ENCODE measurements around the gene KIRREL2. TPM values are rescaled to one million over a fixed set of nuclear protein-coding genes. Genes with fewer than 3 reads are reported as not detected.
"Not testable (repeated sequence)": the region's sequence is repeated elsewhere in the genome, so short reads cannot be mapped to it uniquely, and the experiment has no call there.

Gene KIRREL2
- total RNA-seq, 1 donor from 2014 or later, result 2.1 TPM

- H3K9me3 Mint-ChIP-seq, result no peaks in the 10 kb centered on the region
- DNase-seq, result no peak
- H3K4me1 Mint-ChIP-seq, result peaks cover 18% of the 10 kb centered on the region
- H3K27ac Mint-ChIP-seq, result no peak overlapping the region
- no peaks in the 10 kb centered on the region for H3K27me3 Mint-ChIP-seq
- no peak overlapping the region for H3K4me3 Mint-ChIP-seq
- intact Hi-C loops (cut with micrococcal nuclease), result no loop called here
- H3K36me3 Mint-ChIP-seq (ENCODE audit: low read depth), result peaks cover 70% of the 10 kb centered on the region
These were observed 32.8 kb downstream of the KIRREL2 start for GRCh38 chr19:35889370-35890112.

- H3K36me3 Mint-ChIP-seq (ENCODE audit: low read depth), result peaks cover 73% of the 10 kb centered on the region
- no peaks in the 10 kb centered on the region for H3K27me3 Mint-ChIP-seq
- H3K4me3 Mint-ChIP-seq, result no peak overlapping the region
- peak overlapping the region; percentile 20 for H3K27ac Mint-ChIP-seq
- no peaks in the 10 kb centered on the region for H3K9me3 Mint-ChIP-seq
- peaks cover 19% of the 10 kb centered on the region for H3K4me1 Mint-ChIP-seq
- no peak for DNase-seq
- intact Hi-C loops (cut with micrococcal nuclease), result no loop called here
These were observed 33.5 kb downstream of the KIRREL2 start for GRCh38 chr19:35890113-35890650.

- H3K4me1 Mint-ChIP-seq, result peaks cover 24% of the 10 kb centered on the region
- H3K9me3 Mint-ChIP-seq; intact Hi-C loops (cut with micrococcal nuclease); H3K27ac Mint-ChIP-seq; DNase-seq; H3K27me3 Mint-ChIP-seq; H3K4me3 Mint-ChIP-seq: not testable (repeated sequence)
- H3K36me3 Mint-ChIP-seq (ENCODE audit: low read depth), result peaks cover 79% of the 10 kb centered on the region
These were observed 35.1 kb downstream of the KIRREL2 start for GRCh38 chr19:35891819-35892218.

- Mint-ChIP-seq H3K4me3 (no peak overlapping the region), H3K27me3 (no peaks in the 10 kb centered on the region), H3K4me1 (peaks cover 31% of the 10 kb centered on the region), H3K36me3 (ENCODE audit: low read depth) (peaks cover 80% of the 10 kb centered on the region), H3K9me3 (no peaks in the 10 kb centered on the region), H3K27ac (no peak overlapping the region)
- DNase-seq, result no peak
- intact Hi-C loops (cut with micrococcal nuclease), result no loop called here
These were observed 37.6 kb downstream of the KIRREL2 start for GRCh38 chr19:35894342-35894741.

DNA sequence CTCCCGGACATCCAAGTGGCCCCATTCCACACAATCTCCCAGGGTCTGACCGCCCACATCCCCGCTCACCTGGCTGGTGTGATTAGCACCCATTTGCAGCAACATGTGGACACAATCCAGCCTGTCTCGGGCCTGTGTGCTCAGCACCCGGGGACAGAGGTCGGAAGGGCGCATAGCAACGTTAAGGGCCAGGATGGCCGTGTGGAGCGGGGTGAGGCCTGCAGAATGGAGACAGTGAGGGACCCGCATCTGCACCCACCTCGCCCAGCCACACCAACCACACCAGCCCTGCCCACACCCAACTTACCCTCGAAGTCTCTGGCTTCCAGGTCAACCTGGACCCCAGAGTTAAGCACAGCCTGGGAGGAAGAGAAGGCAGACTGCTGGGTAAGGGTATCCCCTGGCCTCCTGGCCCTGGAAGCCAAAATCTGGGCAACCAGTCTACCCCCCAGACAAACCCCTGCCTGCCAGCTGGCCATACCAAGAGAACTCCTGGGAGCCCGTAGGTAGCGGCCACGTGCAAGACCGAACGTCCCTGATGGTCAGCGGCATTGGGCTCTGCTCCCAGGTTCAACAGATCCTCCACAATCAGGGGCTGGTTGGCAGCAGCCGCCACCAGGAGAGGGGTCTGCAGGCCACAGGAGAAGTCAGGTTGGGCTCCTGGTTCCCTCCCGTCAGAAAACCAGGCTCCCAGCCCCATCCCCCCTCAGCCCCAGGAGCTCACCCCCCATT, 39.4 kb downstream of the KIRREL2 start:
- intact Hi-C loops (cut with micrococcal nuclease), result no loop called here
- no peaks in the 10 kb centered on the region for H3K9me3 Mint-ChIP-seq
- H3K4me3 Mint-ChIP-seq, result peak overlapping the region; percentile 71
- peaks cover 68% of the 10 kb centered on the region for H3K36me3 Mint-ChIP-seq (ENCODE audit: low read depth)
- peaks cover 29% of the 10 kb centered on the region for H3K4me1 Mint-ChIP-seq
- peak overlapping the region; percentile 79 for H3K27ac Mint-ChIP-seq
- H3K27me3 Mint-ChIP-seq, result no peaks in the 10 kb centered on the region
- DNase-seq, result no peak

DNA sequence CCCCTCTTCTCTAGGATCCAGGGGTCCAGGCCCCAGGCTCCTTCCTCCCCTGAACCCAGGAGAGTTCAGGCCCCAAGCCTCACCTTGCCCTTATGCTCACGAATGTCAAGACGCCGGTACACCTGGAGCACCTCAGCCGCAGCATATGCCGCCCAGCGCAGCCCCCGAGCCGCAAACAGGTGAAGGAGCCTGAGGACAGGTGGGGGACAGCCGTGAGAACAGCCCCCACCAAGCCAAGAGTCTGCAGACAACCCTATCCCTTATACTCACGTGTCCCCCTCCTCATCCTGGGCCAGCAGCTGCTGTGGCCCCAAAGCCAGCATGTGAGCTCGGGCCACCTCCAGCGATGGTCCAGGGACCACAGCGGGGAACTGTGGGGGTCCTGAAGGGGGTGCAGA, 39.9 kb downstream of the KIRREL2 start:
- intact Hi-C loops (cut with micrococcal nuclease), result no loop called here
- DNase-seq, result no peak
- Mint-ChIP-seq H3K27me3 (no peaks in the 10 kb centered on the region), H3K4me3 (peak overlapping the region; percentile 55), H3K4me1 (peaks cover 29% of the 10 kb centered on the region), H3K27ac (no peak overlapping the region), H3K9me3 (no peaks in the 10 kb centered on the region), H3K36me3 (ENCODE audit: low read depth) (peaks cover 65% of the 10 kb centered on the region)

DNA sequence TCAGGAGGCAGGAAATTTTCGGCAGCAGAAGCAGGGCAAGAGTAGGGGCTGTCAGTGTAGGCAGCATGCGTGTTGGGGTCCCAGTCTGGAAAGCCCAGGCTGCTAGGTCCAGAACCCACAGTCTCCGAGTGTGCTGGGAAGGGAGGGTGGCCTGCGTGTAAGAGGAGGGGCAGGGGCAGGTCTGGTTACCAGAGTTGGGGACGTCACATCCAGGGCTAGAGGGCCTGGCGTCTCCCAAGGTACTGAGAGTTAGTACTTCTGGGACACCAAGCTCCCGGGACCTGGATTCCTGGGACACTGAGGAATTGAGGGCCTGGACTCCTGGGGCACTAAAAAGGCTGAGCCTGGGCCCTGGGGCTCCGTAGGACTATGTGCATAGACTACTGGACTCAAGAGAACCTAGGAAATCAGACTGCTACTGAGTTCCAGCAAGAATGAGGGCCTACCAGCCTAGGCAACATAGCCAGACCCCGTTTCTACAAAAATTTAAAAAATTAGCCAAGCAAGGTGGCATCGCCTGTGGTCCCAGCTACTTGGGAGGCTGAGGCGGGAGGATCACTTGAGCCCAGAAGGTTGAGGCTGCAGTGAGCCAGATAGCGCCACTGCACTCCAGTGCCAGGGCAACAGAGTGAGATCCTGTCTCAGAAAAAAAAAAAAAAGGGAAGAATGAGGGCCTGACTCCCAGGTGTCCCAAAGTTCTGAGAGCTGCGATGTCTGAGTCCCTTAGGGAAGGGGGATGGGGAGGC, 41.2 kb downstream of the KIRREL2 start:
- H3K4me1 Mint-ChIP-seq, result peaks cover 36% of the 10 kb centered on the region
- no peaks in the 10 kb centered on the region for H3K27me3 Mint-ChIP-seq
- peak overlapping the region; percentile 82 for H3K27ac Mint-ChIP-seq
- peaks cover 58% of the 10 kb centered on the region for H3K36me3 Mint-ChIP-seq (ENCODE audit: low read depth)
- peak overlapping the region; percentile 98 for H3K4me3 Mint-ChIP-seq
- H3K9me3 Mint-ChIP-seq, result no peaks in the 10 kb centered on the region
- DNase-seq, result no peak
- intact Hi-C loops (cut with micrococcal nuclease), result loop anchor here (2.0 kb wide), 2 partner anchors 15 to 181 kb away; no protein-coding TSS in a partner anchor

DNA sequence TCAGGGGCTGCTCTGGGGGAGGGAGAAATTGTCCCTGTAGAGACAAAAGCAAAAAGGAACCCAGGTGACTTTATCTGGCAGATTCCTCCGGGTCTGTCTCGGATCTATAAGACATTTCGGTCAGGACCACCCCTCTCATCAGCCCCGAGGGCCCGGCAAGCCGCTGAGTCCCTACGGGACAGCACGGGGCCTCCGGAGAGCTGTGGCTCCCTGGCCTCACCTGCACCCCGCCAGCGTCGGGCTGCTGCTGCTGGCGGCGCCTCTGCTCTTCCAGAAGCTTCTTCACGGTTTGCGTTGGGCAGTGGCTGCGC, 41.7 kb downstream of the KIRREL2 start:
- Mint-ChIP-seq H3K27me3 (no peaks in the 10 kb centered on the region), H3K9me3 (no peaks in the 10 kb centered on the region)
- intact Hi-C loops (cut with micrococcal nuclease), result loop anchor here (2.0 kb wide), 2 partner anchors 16 to 182 kb away; no protein-coding TSS in a partner anchor

GRCh38 chr19:35899547-35900214, 43.0 kb downstream of the KIRREL2 start:
- peak; percentile 96 for DNase-seq
- intact Hi-C loops (cut with micrococcal nuclease), result loop anchor here (1.0 to 5.0 kb wide), 5 partner anchors 17 to 183 kb away; partner anchors contain the start of genes HSPB6 and PROSER3
- H3K27me3 Mint-ChIP-seq, result no peaks in the 10 kb centered on the region
- peak overlapping the region; percentile 98 for H3K27ac Mint-ChIP-seq
- peaks cover 47% of the 10 kb centered on the region for H3K36me3 Mint-ChIP-seq (ENCODE audit: low read depth)
- H3K4me3 Mint-ChIP-seq, result peak overlapping the region; percentile 98
- H3K4me1 Mint-ChIP-seq, result peaks cover 50% of the 10 kb centered on the region
- H3K9me3 Mint-ChIP-seq, result no peaks in the 10 kb centered on the region

More for the DNA sequence above, 41.7 kb downstream of the KIRREL2 start:
- peak overlapping the region; percentile 98 for H3K4me3 Mint-ChIP-seq
- peaks cover 55% of the 10 kb centered on the region for H3K36me3 Mint-ChIP-seq (ENCODE audit: low read depth)
- no peak for DNase-seq
- peak overlapping the region; percentile 98 for H3K27ac Mint-ChIP-seq
- peaks cover 39% of the 10 kb centered on the region for H3K4me1 Mint-ChIP-seq

- no peaks in the 10 kb centered on the region for H3K9me3 Mint-ChIP-seq
- no peaks in the 10 kb centered on the region for H3K27me3 Mint-ChIP-seq
- H3K4me3 Mint-ChIP-seq, result peak overlapping the region; percentile 98
- no peak for DNase-seq
- H3K4me1 Mint-ChIP-seq, result peaks cover 50% of the 10 kb centered on the region
- H3K27ac Mint-ChIP-seq, result peak overlapping the region; percentile 98
- H3K36me3 Mint-ChIP-seq (ENCODE audit: low read depth), result peaks cover 35% of the 10 kb centered on the region
- intact Hi-C loops (cut with micrococcal nuclease), result loop anchor here (5.0 kb wide), 1 partner anchor 144 kb away; the partner anchor contains the start of genes HSPB6 and PROSER3
These were observed 44.4 kb downstream of the KIRREL2 start for GRCh38 chr19:35901055-35901644.

DNA sequence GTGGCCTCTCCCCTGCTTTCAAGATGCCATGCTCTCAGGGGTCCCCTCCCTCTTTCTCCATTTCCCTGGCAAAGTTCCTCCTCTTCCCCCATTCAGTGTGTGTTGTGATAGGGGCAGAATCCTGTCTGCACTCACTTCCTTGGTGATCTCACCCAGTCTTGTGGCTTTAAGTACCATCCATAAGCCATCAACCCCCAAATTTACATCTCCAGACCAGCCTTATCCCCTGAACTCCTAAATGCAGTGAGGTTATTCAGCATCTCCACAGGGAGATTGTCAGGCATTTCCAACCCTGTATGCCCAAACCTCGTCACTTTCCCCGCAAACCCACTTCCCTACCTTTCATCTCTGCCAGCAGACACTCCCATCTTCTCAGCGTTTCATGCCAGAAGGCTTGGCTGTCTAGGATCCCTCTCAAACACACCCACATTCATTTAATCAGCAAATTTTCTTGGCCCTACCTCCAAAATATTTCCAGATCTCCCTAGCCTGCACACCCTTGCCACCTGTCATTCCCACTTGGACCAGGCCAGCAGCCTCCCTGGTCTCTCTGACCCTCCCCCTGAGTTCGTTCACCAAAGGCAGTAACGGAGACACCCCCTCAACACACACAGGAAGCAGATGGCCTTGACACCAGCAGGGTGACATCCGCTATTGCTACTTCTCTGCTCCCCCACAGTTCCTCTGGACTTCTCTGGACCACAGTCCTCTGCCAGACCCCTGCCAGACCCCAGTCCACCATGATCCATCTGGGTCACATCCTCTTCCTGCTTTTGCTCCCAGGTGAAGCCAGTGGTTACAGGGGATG, 45.3 kb downstream of the KIRREL2 start, which contains the start of gene HCST:
Gene HCST (plus strand): TSS at position 676 of the 808 bp plus-strand sequence. CDS start 65 bp downstream, at position 741.
- H3K36me3 Mint-ChIP-seq (ENCODE audit: low read depth), result peaks cover 28% of the 10 kb centered on the region
- H3K9me3 Mint-ChIP-seq, result no peaks in the 10 kb centered on the region
- H3K27me3 Mint-ChIP-seq, result no peaks in the 10 kb centered on the region
- peak within 1 kb of the TSS; percentile 93 for H3K27ac Mint-ChIP-seq
- peak; percentile 85 for DNase-seq
- peaks cover 51% of the 10 kb centered on the region for H3K4me1 Mint-ChIP-seq
- intact Hi-C loops (cut with micrococcal nuclease), result loop anchor here (5.0 kb wide), 1 partner anchor 145 kb away; the partner anchor contains the start of genes HSPB6 and PROSER3
- H3K4me3 Mint-ChIP-seq, result peak within 1 kb of the TSS; percentile 98

GRCh38 chr19:35902870-35903475, 46.3 kb downstream of the KIRREL2 start:
- no peaks in the 10 kb centered on the region for H3K27me3 Mint-ChIP-seq
- peak overlapping the region; percentile 93 for H3K27ac Mint-ChIP-seq
- no peaks in the 10 kb centered on the region for H3K9me3 Mint-ChIP-seq
- DNase-seq, result no peak
- peaks cover 46% of the 10 kb centered on the region for H3K4me1 Mint-ChIP-seq
- peaks cover 19% of the 10 kb centered on the region for H3K36me3 Mint-ChIP-seq (ENCODE audit: low read depth)
- H3K4me3 Mint-ChIP-seq, result peak overlapping the region; percentile 89
- intact Hi-C loops (cut with micrococcal nuclease), result loop anchor here (5.0 kb wide), 1 partner anchor 146 kb away; the partner anchor contains the start of genes HSPB6 and PROSER3

Data from activated CD4-positive, alpha-beta T cell treated with anti-CD3 and anti-CD28 coated beads, Interleukin-2, amount 10 ng/mL, durations not matched to agents 24 days and 14 days (primary cell).